A673 (cell line): Measurements from ENCODE around the gene PISD. TPM values are rescaled to one million over a fixed set of nuclear protein-coding genes. Genes with fewer than 3 reads are reported as not detected.

Source experiments
- BruUV-seq: library from RNA; stranded (reverse); fragments of 400-500 nt; replicated peaks from 2 replicates; lab custom pipeline; 2021; lab: Mats Ljungman, UMichigan
- CTCF ChIA-PET: fragments of 300-600 bp; sonication (Branson Sonifier 250); formaldehyde crosslinking; loops from one replicate; lab custom pipeline; 2022; ENCODE audit warnings: antibody characterized with exemption; lab: Charles Lee
- POLR2A ChIA-PET: fragments of 300-600 bp; sonication (Branson Sonifier 250); formaldehyde crosslinking; loops from one replicate; lab custom pipeline; 2022; ENCODE audit warnings: antibody characterized with exemption; ENCODE audit not compliant: low non-redundant PET; lab: Charles Lee
- DNase-seq: peaks from one replicate; pipeline ENCODE4 v3.0.0-alpha.2; 2015; ENCODE audit warnings: low spot score
- H3K27ac ChIP-seq: fragments of 200-600 bp; sonication (generic); 2 replicates; pipeline ENCODE4 v1.5.1; 2016; ENCODE audit warnings: mixed run types, low read depth, mild to moderate bottlenecking, mixed read lengths, antibody characterized with exemption, low read length; ENCODE audit not compliant: poor library complexity, severe bottlenecking
- H3K27me3 ChIP-seq: fragments of 200-600 bp; sonication (generic); replicated peaks from 2 replicates; pipeline ENCODE4 v1.6.1; 2017; ENCODE audit warnings: mixed run types, low read depth, mild to moderate bottlenecking, mixed read lengths, antibody characterized with exemption, low read length; ENCODE audit not compliant: insufficient read depth, poor library complexity
- H3K36me3 ChIP-seq: fragments of 200-600 bp; sonication (generic); 2 replicates; pipeline ENCODE4 v1.6.1; 2016; ENCODE audit warnings: mixed run types, mild to moderate bottlenecking, mixed read lengths, antibody characterized with exemption, low read length; ENCODE audit not compliant: insufficient read depth, poor library complexity, severe bottlenecking
- H3K4me1 ChIP-seq: fragments of 200-600 bp; sonication (generic); 2 replicates; pipeline ENCODE4 v1.6.1; 2017; ENCODE audit warnings: mixed run types, mild to moderate bottlenecking, mixed read lengths, antibody characterized with exemption, low read length; ENCODE audit not compliant: insufficient read depth, poor library complexity, severe bottlenecking
- H3K4me3 ChIP-seq: fragments of 200-600 bp; sonication (generic); 2 replicates; pipeline ENCODE4 v1.5.1; 2016; ENCODE audit warnings: low read depth, mixed run types, mild to moderate bottlenecking, mixed read lengths, low read length; ENCODE audit not compliant: poor library complexity, severe bottlenecking
- H3K9me3 ChIP-seq: fragments of 200-600 bp; sonication (generic); 2 replicates; pipeline ENCODE4 v1.6.1; 2016; ENCODE audit warnings: mixed run types, low read depth, mild to moderate bottlenecking, mixed read lengths, antibody characterized with exemption, low read length; ENCODE audit not compliant: poor library complexity, severe bottlenecking
- EZH2 ChIP-seq: fragments of 200-600 bp; sonication (generic); IDR thresholded peaks from 2 replicates; pipeline ENCODE4 v1.6.1; 2017; ENCODE audit warnings: borderline replicate concordance, low read depth, mild to moderate bottlenecking, mixed read lengths, antibody characterized with exemption, low read length; ENCODE audit not compliant: poor library complexity, severe bottlenecking
- intact Hi-C: fragments of 100-400 bp; cut with micrococcal nuclease; formaldehyde crosslinking; loops from one replicate; pipeline ENCODE4 v1.10.0; 2022; ENCODE audit not compliant: unreplicated experiment
- total RNA-seq: library from RNA; stranded (reverse); gene quantifications from 2 replicates; pipeline ENCODE4 v1.2.3, GENCODE V29; 2021
- TF ChIP-seq, protein P1 (sequence below): fragments of 300-800, 200-600 bp; sonication (generic); conservative IDR thresholded peaks from 2 replicates; pipeline ENCODE4 v1.5.1; 2017; ENCODE audit warnings: low read depth, mild to moderate bottlenecking, antibody characterized with exemption, low read length, moderate library complexity, mixed read lengths

The PISD gene
- total RNA-seq, 1 experiment from 2014 or later, result 39.0 TPM

DNA sequence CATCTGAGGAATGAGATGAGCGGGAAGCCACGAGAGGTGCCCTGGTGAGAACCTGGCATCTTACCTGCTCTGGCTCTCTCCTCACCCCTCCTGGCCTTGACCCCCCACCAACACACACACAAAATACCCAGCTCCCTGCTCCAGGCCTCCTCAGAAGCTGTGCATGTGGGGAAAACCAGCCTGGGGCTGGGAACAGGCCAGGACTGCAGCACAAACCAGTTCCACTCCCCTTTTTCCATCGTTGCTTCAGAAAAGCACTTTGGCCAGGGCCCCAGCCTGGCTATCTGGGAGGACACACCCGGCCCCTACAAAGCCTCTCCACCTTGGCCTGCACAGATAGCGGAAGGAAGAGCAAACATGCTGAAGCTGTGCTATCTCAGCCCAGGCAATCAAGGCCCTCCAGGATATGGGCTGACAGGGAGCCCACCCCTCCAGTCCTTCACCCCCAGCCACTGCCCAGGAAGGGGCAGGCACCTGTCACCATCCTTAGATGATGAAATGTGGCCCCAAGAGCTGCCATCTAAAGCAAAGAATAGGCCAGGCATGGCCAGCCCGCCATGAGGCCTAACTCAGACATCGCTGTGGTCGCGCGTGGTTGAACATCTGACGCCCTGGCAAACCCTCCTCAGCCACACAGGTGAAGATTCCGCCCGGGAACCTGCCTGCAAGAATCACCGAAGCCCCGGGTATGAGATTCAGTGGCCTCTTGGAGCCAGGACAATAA is 35.4 kb downstream of the PISD start:
- CTCF ChIA-PET, result no interaction called here
- peaks cover 3% of the 10 kb centered on the region for H3K36me3 ChIP-seq
- H3K27me3 ChIP-seq, result no peaks in the 10 kb centered on the region
- no TSS peak for BruUV-seq
- H3K27ac ChIP-seq, result peak overlapping the region; percentile 42
- intact Hi-C loops, result no loop called here
- no peaks in the 10 kb centered on the region for H3K9me3 ChIP-seq
- peaks cover 5% of the 10 kb centered on the region for H3K4me1 ChIP-seq
- no peak overlapping the region for H3K4me3 ChIP-seq
- TF ChIP-seq, protein P1, sequence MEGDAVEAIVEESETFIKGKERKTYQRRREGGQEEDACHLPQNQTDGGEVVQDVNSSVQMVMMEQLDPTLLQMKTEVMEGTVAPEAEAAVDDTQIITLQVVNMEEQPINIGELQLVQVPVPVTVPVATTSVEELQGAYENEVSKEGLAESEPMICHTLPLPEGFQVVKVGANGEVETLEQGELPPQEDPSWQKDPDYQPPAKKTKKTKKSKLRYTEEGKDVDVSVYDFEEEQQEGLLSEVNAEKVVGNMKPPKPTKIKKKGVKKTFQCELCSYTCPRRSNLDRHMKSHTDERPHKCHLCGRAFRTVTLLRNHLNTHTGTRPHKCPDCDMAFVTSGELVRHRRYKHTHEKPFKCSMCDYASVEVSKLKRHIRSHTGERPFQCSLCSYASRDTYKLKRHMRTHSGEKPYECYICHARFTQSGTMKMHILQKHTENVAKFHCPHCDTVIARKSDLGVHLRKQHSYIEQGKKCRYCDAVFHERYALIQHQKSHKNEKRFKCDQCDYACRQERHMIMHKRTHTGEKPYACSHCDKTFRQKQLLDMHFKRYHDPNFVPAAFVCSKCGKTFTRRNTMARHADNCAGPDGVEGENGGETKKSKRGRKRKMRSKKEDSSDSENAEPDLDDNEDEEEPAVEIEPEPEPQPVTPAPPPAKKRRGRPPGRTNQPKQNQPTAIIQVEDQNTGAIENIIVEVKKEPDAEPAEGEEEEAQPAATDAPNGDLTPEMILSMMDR, result no peak
- TF ChIP-seq EZH2, result no peak
- no peak for DNase-seq
- POLR2A ChIA-PET, result no interaction called here

DNA sequence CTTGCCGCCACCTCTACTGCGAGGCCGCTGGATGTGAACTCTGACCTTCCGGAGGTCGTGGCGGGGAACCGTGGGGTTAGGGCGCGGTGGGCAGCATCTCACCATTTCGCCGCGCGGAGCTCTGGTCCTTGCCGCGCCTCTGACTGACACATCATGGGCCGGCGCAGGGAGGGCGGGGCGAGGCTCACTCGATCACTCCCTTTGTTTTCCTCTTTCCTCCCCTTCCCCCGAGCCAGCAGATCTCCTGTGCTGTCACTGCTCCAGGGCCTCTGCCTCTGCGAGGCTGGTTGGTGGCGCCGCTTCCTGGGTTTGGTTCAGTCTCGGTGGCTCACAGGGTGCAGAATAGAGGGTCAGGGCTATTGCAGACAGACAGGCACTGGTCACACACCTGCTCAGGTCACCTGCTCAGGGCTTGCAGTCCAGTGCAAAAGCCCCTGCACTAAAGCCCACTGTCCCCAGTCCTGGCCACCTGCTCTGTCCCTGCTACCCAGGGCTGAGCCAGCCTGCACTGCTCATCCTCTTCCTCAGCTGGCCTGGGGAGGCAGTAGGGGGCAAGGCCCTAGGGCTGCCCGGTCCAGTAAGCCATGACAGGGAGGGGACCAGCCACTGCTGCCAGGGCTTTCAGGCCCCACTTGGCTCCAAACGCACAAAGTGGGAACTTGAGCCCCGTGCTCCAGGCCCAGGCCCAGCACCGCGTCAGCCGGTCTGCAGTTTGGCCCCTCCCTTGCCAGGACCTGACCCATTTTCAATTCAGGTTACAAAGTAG is 36.2 kb downstream of the PISD start:
- Histone ChIP-seq H3K9me3 (no peaks in the 10 kb centered on the region), H3K4me1 (peaks cover 1% of the 10 kb centered on the region), H3K27ac (peak overlapping the region; percentile 42), H3K27me3 (no peaks in the 10 kb centered on the region), H3K36me3 (peaks cover 3% of the 10 kb centered on the region), H3K4me3 (no peak overlapping the region)
- no peak for DNase-seq
- ChIA-PET CTCF (no interaction called here), POLR2A (interaction anchor here (0.6 kb wide), 1 partner anchor 898 kb away, joined by 3 read pairs; no protein-coding TSS in a partner anchor)
- no TSS peak for BruUV-seq
- intact Hi-C loops, result no loop called here
- TF ChIP-seq, protein P1, result no peak
- TF ChIP-seq EZH2, result no peak

DNA sequence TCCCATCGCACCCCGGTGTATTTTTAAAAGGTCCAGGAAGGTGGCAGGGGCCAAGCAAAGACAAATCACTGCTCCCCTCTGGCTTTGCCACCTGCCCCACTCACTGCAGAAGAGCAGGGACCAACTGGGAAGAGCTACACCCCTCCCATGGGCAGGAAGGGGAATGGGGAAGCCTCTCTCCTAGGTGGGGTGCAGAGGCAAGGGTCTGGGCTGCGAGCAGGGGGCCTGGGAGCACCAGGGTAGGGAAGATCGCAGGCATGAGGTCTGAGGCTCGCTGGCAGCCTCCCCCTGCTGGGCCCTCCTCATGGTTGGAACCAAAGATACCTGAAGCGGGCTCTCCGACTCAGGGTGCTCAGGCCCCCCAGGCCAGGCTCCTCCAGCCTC is 36.8 kb downstream of the PISD start:
- POLR2A ChIA-PET, result interaction anchor here (0.6 kb wide), 1 partner anchor 897 kb away, joined by 3 read pairs; no protein-coding TSS in a partner anchor
- BruUV-seq, result no TSS peak

More for the DNA sequence above, 36.8 kb downstream of the PISD start:
- CTCF ChIA-PET, result no interaction called here
- peaks cover 9% of the 10 kb centered on the region for H3K36me3 ChIP-seq
- no peaks in the 10 kb centered on the region for H3K9me3 ChIP-seq
- no peaks in the 10 kb centered on the region for H3K4me1 ChIP-seq
- H3K27ac ChIP-seq, result no peak overlapping the region
- intact Hi-C loops, result no loop called here
- no peaks in the 10 kb centered on the region for H3K27me3 ChIP-seq
- H3K4me3 ChIP-seq, result no peak overlapping the region
- DNase-seq, result no peak
- no peak for TF ChIP-seq EZH2
- TF ChIP-seq, protein P1, result no peak
